HG02852 (cell line): ENCODE data around the gene HCN3.
"Not testable (repeated sequence)": the region's sequence is repeated elsewhere in the genome, so short reads cannot be mapped to it uniquely, and the experiment has no call there.

ENCODE experiments used
- ATAC-seq: cut with Tn5 transposase; IDR thresholded peaks from one replicate; pipeline ENCODE4 v1.9.1; 2021; ENCODE audit warnings: mild to moderate bottlenecking, moderate library complexity; ENCODE audit not compliant: unreplicated experiment

The HCN3 gene

GRCh38 chr1:155328856-155329255, 51.6 kb downstream of the HCN3 start:
- ATAC-seq = not testable (repeated sequence)

GRCh38 chr1:155329980-155330598, 52.8 kb downstream of the HCN3 start:
- no peak for ATAC-seq

- ATAC-seq = no peak
Measured at GRCh38 chr1:155334962-155335361, 57.7 kb downstream of the HCN3 start.
